SJSA1 (cell line): ENCODE data around the gene ANKRD27. TPM values are rescaled to one million over a fixed set of nuclear protein-coding genes. Genes with fewer than 3 reads are reported as not detected.

Source experiments
- DNase-seq, 2 experiments: peaks; one replicate each; pipeline ENCODE4 v3.0.0-alpha.2; 2015 to 2020; ENCODE audit warnings: low spot score in 2 of 2, low read depth in 1 of 2
- H3K27ac ChIP-seq: fragments of 250-450 bp; sonication (Bioruptor Pico); 2 replicates; pipeline ENCODE4 v1.5.1; 2020; ENCODE audit warnings: mild to moderate bottlenecking, moderate library complexity
- H3K27me3 ChIP-seq: fragments of 250-450 bp; sonication (Bioruptor Pico); replicated peaks from 2 replicates; pipeline ENCODE4 v1.5.1; 2020; ENCODE audit warnings: mild to moderate bottlenecking, moderate library complexity
- H3K36me3 ChIP-seq: fragments of 250-450 bp; sonication (Bioruptor Pico); 2 replicates; pipeline ENCODE4 v1.5.1; 2020; ENCODE audit warnings: mild to moderate bottlenecking
- H3K4me1 ChIP-seq: fragments of 250-450 bp; sonication (Bioruptor Pico); replicated peaks from 2 replicates; pipeline ENCODE4 v1.6.1; 2021; ENCODE audit warnings: mild to moderate bottlenecking
- H3K4me3 ChIP-seq: fragments of 250-450 bp; sonication (Bioruptor Pico); 2 replicates; pipeline ENCODE4 v1.5.1; 2020; ENCODE audit warnings: mild to moderate bottlenecking
- H3K9me3 ChIP-seq: fragments of 250-450 bp; sonication (Bioruptor Pico); replicated peaks from 2 replicates; pipeline ENCODE4 v1.5.1; 2020; ENCODE audit warnings: mild to moderate bottlenecking
- total RNA-seq: library from RNA; depleted of rRNA; stranded (reverse); fragments of >200 nt; shearing (Covaris generic); gene quantifications from 2 replicates; pipeline ENCODE4 v1.2.3, GENCODE V29; 2014

ANKRD27 gene
- total RNA-seq, 1 experiment from 2014 or later = 26.2 TPM

DNA sequence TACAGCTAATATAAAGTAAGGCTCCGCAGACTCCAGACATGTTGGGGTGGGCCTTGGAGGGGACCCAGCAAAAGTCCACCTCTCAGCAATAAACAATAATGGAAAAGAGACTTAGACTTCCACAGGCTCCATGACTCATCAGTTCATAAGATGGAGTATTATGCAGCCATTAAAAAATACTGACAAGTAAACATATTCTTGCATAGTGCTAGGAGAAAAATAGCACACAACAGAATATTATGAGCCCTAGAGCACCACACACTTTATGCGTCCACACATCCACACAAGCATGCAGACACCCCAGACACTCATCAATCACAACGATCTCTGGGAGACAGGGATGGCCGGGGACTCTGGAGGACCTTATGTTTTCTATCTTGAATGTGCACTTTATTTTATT is 48.0 kb downstream of the ANKRD27 start:
- H3K9me3 ChIP-seq = no peaks in the 10 kb centered on the region
- no peaks in the 10 kb centered on the region for H3K4me1 ChIP-seq
- H3K36me3 ChIP-seq = peaks cover 35% of the 10 kb centered on the region
- DNase-seq = no peak
- H3K4me3 ChIP-seq = no peak overlapping the region
- no peaks in the 10 kb centered on the region for H3K27me3 ChIP-seq
- no peak overlapping the region for H3K27ac ChIP-seq

GRCh38 chr19:32624410-32624809 is 50.6 kb downstream of the ANKRD27 start:
- H3K27me3 ChIP-seq = no peaks in the 10 kb centered on the region
- H3K36me3 ChIP-seq = peaks cover 36% of the 10 kb centered on the region
- no peak overlapping the region for H3K4me3 ChIP-seq
- no peaks in the 10 kb centered on the region for H3K9me3 ChIP-seq
- no peak for DNase-seq
- H3K27ac ChIP-seq = no peak overlapping the region
- H3K4me1 ChIP-seq = no peaks in the 10 kb centered on the region

GRCh38 chr19:32622002-32622401 is 53.0 kb downstream of the ANKRD27 start:
- peaks cover 36% of the 10 kb centered on the region for H3K36me3 ChIP-seq
- H3K4me1 ChIP-seq = no peaks in the 10 kb centered on the region
- no peak overlapping the region for H3K27ac ChIP-seq
- DNase-seq = no peak
- H3K9me3 ChIP-seq = no peaks in the 10 kb centered on the region
- no peaks in the 10 kb centered on the region for H3K27me3 ChIP-seq
- no peak overlapping the region for H3K4me3 ChIP-seq

- Histone ChIP-seq H3K36me3 (peaks cover 45% of the 10 kb centered on the region), H3K27me3 (no peaks in the 10 kb centered on the region)
- DNase-seq = no peak
Measured at GRCh38 chr19:32619051-32619685, 55.8 kb downstream of the ANKRD27 start.

GRCh38 chr19:32615569-32615968 is 59.4 kb downstream of the ANKRD27 start:
- H3K4me1 ChIP-seq = no peaks in the 10 kb centered on the region
- H3K4me3 ChIP-seq = no peak overlapping the region
- H3K36me3 ChIP-seq = peaks cover 40% of the 10 kb centered on the region
- no peaks in the 10 kb centered on the region for H3K9me3 ChIP-seq
- H3K27me3 ChIP-seq = no peaks in the 10 kb centered on the region
- no peak for DNase-seq
- no peak overlapping the region for H3K27ac ChIP-seq

More at GRCh38 chr19:32619051-32619685, 55.8 kb downstream of the ANKRD27 start:
- Histone ChIP-seq H3K4me1 (no peaks in the 10 kb centered on the region), H3K4me3 (no peak overlapping the region), H3K9me3 (no peaks in the 10 kb centered on the region), H3K27ac (no peak overlapping the region)

DNA sequence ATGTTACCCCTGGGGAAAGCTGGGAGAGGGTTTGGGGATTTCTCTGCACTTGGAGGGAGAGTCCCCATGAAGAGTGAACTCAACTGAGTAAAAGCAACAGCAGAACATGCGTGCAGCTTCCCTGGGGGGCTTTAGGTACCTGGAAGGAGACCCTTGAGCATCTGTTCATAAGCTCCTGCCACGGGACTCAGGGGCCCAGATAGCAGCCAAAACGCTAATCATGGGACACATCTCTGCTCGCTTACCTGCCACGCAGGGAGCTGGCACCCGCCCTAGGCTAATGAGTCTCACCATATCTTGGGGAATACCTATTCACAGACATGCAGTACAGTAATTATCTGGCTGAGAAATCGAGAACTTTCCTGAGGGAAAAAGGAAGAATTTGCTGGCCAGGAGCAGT is 60.1 kb downstream of the ANKRD27 start:
- no peaks in the 10 kb centered on the region for H3K9me3 ChIP-seq
- H3K27ac ChIP-seq = no peak overlapping the region
- H3K4me1 ChIP-seq = no peaks in the 10 kb centered on the region
- peaks cover 40% of the 10 kb centered on the region for H3K36me3 ChIP-seq
- no peaks in the 10 kb centered on the region for H3K27me3 ChIP-seq
- no peak for DNase-seq
- no peak overlapping the region for H3K4me3 ChIP-seq

DNA sequence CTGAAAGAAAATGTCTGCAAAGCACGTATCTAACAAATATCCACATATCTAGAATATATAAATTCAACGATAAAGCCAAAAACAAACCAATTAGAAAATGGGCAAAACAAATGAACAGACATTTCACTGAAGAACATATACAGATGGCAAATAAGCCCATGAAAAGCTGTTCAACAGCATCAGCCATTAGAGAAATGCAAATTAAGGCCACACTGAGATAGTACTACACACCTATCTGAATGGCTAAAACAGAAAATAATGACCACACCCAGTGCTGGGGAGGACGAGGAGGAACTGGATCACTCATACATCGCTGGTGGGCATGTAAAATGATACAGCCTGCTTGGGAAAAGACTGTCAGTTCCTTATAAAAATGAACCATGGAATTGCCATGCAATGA is 62.0 kb downstream of the ANKRD27 start:
- Histone ChIP-seq H3K27ac (no peak overlapping the region), H3K9me3 (no peaks in the 10 kb centered on the region), H3K4me3 (no peak overlapping the region), H3K4me1 (no peaks in the 10 kb centered on the region), H3K36me3 (peaks cover 30% of the 10 kb centered on the region), H3K27me3 (no peaks in the 10 kb centered on the region)
- no peak for DNase-seq

- H3K27ac ChIP-seq = no peak overlapping the region
Measured at GRCh38 chr19:32611161-32611560, 63.8 kb downstream of the ANKRD27 start.

GRCh38 chr19:32607479-32607878 is 67.5 kb downstream of the ANKRD27 start:
- no peak overlapping the region for H3K4me3 ChIP-seq
- H3K27me3 ChIP-seq = no peaks in the 10 kb centered on the region
- no peak overlapping the region for H3K27ac ChIP-seq
- DNase-seq = no peak
- H3K9me3 ChIP-seq = no peaks in the 10 kb centered on the region
- H3K36me3 ChIP-seq = peaks cover 37% of the 10 kb centered on the region
- H3K4me1 ChIP-seq = no peaks in the 10 kb centered on the region

More at GRCh38 chr19:32611161-32611560, 63.8 kb downstream of the ANKRD27 start:
- H3K4me1 ChIP-seq = no peaks in the 10 kb centered on the region
- no peak for DNase-seq
- H3K27me3 ChIP-seq = no peaks in the 10 kb centered on the region
- H3K4me3 ChIP-seq = no peak overlapping the region
- H3K36me3 ChIP-seq = peaks cover 38% of the 10 kb centered on the region
- H3K9me3 ChIP-seq = no peaks in the 10 kb centered on the region

DNA sequence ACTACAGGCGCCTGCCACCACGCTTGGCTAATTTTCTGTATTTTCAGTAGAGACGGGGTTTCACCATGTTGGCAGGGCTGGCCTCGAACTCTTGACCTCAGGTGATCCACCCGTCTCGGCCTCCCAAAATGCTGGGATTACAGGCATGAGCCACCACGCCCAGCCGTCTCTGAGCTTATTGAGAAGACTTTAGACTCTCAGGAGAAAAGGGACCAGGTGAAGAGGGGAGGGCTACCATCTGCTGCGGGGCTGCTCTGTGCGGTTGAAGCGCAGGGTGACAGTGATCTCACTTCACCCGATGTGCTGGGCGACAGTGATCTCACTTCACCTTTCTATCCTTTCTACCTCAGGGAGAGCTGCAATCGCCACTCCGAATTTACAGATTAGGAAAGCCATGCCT is 68.7 kb downstream of the ANKRD27 start:
- Histone ChIP-seq H3K9me3 (no peaks in the 10 kb centered on the region), H3K27me3 (no peaks in the 10 kb centered on the region), H3K27ac (no peak overlapping the region), H3K36me3 (peaks cover 38% of the 10 kb centered on the region), H3K4me3 (no peak overlapping the region), H3K4me1 (no peaks in the 10 kb centered on the region)
- DNase-seq = no peak

DNA sequence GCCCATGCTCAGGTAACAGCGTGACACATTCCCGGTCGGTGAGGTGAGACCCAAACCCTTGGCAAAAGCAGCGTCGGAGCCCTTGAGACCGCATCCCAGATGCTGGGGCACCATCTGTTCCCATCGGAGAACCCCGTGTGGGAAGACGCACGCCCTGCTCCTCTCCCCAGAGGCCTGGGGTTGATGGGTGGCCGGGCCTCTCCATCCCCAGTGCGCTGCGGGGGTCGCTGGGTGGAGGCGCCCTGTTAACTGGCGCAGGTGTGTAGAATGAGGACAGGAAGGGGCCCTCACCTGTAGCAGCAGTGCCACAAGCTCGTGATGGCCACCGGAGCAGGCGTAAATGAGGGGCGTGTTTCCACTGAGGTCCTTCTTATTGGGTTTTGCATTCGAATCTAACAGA is 69.4 kb downstream of the ANKRD27 start:
- Histone ChIP-seq H3K36me3 (peaks cover 41% of the 10 kb centered on the region), H3K4me1 (no peaks in the 10 kb centered on the region), H3K9me3 (no peaks in the 10 kb centered on the region), H3K4me3 (no peak overlapping the region), H3K27me3 (no peaks in the 10 kb centered on the region), H3K27ac (no peak overlapping the region)
- no peak for DNase-seq

GRCh38 chr19:32603961-32604360 is 71.0 kb downstream of the ANKRD27 start:
- DNase-seq = no peak
- Histone ChIP-seq H3K27ac (no peak overlapping the region), H3K4me3 (no peak overlapping the region), H3K4me1 (no peaks in the 10 kb centered on the region), H3K9me3 (no peaks in the 10 kb centered on the region), H3K36me3 (peaks cover 49% of the 10 kb centered on the region), H3K27me3 (no peaks in the 10 kb centered on the region)

- peak in 1 of 2 experiments; percentile 31 for DNase-seq
- Histone ChIP-seq H3K27ac (no peak overlapping the region), H3K36me3 (peaks cover 74% of the 10 kb centered on the region), H3K4me3 (no peak overlapping the region), H3K4me1 (no peaks in the 10 kb centered on the region), H3K27me3 (no peaks in the 10 kb centered on the region), H3K9me3 (no peaks in the 10 kb centered on the region)
Measured at GRCh38 chr19:32599736-32600157, 75.2 kb downstream of the ANKRD27 start.

- no peak for DNase-seq
- no peaks in the 10 kb centered on the region for H3K9me3 ChIP-seq
- peaks cover 79% of the 10 kb centered on the region for H3K36me3 ChIP-seq
- H3K4me1 ChIP-seq = no peaks in the 10 kb centered on the region
- H3K27ac ChIP-seq = no peak overlapping the region
- H3K27me3 ChIP-seq = no peaks in the 10 kb centered on the region
- no peak overlapping the region for H3K4me3 ChIP-seq
Measured at GRCh38 chr19:32599258-32599657, 75.7 kb downstream of the ANKRD27 start.

DNA sequence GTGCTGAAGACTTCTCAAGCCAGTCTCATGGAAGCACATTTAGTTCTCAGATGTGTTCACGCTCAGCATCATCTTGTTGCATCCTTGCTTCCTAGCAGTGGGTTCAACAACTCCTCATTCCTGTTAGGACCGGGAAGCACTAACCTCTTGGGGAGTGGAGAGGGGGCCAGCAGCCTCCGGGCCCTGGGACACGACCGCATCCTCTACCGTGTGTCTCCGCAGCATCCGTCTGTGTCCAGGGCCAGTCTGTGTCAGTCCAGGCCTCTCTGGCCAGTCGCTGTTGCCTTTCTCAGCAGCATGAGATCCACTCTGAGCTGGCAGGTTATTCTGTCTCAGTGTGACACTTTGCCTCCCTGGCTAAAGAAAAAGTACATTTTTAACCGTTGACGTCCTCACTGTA is 77.0 kb downstream of the ANKRD27 start:
- H3K9me3 ChIP-seq = no peaks in the 10 kb centered on the region
- H3K4me1 ChIP-seq = no peaks in the 10 kb centered on the region
- peaks cover 77% of the 10 kb centered on the region for H3K36me3 ChIP-seq
- DNase-seq = no peak
- H3K4me3 ChIP-seq = no peak overlapping the region
- no peaks in the 10 kb centered on the region for H3K27me3 ChIP-seq
- no peak overlapping the region for H3K27ac ChIP-seq
